Stimulated activated CD8-positive, alpha-beta memory T cell treated with anti-CD3 and anti-CD28 coated beads, Interleukin-7, amount 100 ng/mL, for 24 hours (primary cell): ENCODE data around the gene EXD3.

Source experiments
- DNase-seq: peaks from one replicate; pipeline ENCODE4 v3.0.0-alpha.2; 2020; ENCODE audit warnings: low read depth

EXD3 gene

GRCh38 chr9:137447722-137448601 is 25.0 kb upstream of the EXD3 start:
- no peak for DNase-seq

- no peak for DNase-seq
These were observed 24.0 kb upstream of the EXD3 start for GRCh38 chr9:137446851-137447471.

- DNase-seq, result no peak
These were observed 23.0 kb upstream of the EXD3 start for GRCh38 chr9:137445930-137446431.

- DNase-seq, result peak; percentile 80
These were observed 22.4 kb upstream of the EXD3 start for GRCh38 chr9:137445275-137445807.

- DNase-seq, result no peak
These were observed 21.3 kb upstream of the EXD3 start for GRCh38 chr9:137444106-137444790.

- DNase-seq, result no peak
These were observed 19.0 kb upstream of the EXD3 start for GRCh38 chr9:137441935-137442321.

GRCh38 chr9:137441289-137441934 is 18.4 kb upstream of the EXD3 start, which contains the start of gene ENTPD8:
Gene ENTPD8, minus strand, starts transcription at chr9:137441357. Its CDS starts 3,072 bp downstream, at chr9:137438285.
- no peak for DNase-seq

- DNase-seq, result no peak
These were observed 16.3 kb upstream of the EXD3 start for GRCh38 chr9:137439158-137439714.

GRCh38 chr9:137438591-137439157 is 15.7 kb upstream of the EXD3 start:
- DNase-seq, result no peak

- DNase-seq, result no peak
These were observed 15.0 kb upstream of the EXD3 start for GRCh38 chr9:137437691-137438590.

GRCh38 chr9:137436761-137437600 is 14.0 kb upstream of the EXD3 start:
- DNase-seq, result no peak

- no peak for DNase-seq
These were observed 13.2 kb upstream of the EXD3 start for GRCh38 chr9:137435980-137436760.

GRCh38 chr9:137435381-137435891 is 12.5 kb upstream of the EXD3 start:
- DNase-seq, result no peak

GRCh38 chr9:137434498-137435380 is 11.8 kb upstream of the EXD3 start:
- DNase-seq, result no peak

GRCh38 chr9:137433916-137434431 is 11.0 kb upstream of the EXD3 start:
- DNase-seq, result no peak

GRCh38 chr9:137433349-137433915 is 10.5 kb upstream of the EXD3 start:
- no peak for DNase-seq
